NCI-H226 (cell line): ENCODE data around the gene ACTL10.

Source experiments
- DNase-seq: peaks from one replicate; pipeline ENCODE4 v3.0.0-alpha.2; 2015

ACTL10 gene

GRCh38 chr20:33664762-33665144, 2.0 kb upstream of the ACTL10 start:
- no peak for DNase-seq

GRCh38 chr20:33667245-33667675, 517 bp downstream of the ACTL10 start:
- DNase-seq: no peak

GRCh38 chr20:33667676-33668465, 1.1 kb downstream of the ACTL10 start:
- DNase-seq: no peak

- no peak for DNase-seq
These were observed 1.9 kb downstream of the ACTL10 start for GRCh38 chr20:33668466-33669155.

- no peak for DNase-seq
These were observed 2.5 kb downstream of the ACTL10 start for GRCh38 chr20:33669224-33669623.

GRCh38 chr20:33669873-33670640, 3.3 kb downstream of the ACTL10 start:
- no peak for DNase-seq

GRCh38 chr20:33670715-33671499, 4.2 kb downstream of the ACTL10 start:
- no peak for DNase-seq

GRCh38 chr20:33671573-33672288, 5.0 kb downstream of the ACTL10 start:
- no peak for DNase-seq

GRCh38 chr20:33672426-33673113, 5.8 kb downstream of the ACTL10 start:
- no peak for DNase-seq

- DNase-seq: no peak
These were observed 6.3 kb downstream of the ACTL10 start for GRCh38 chr20:33673114-33673409.

- DNase-seq: no peak
These were observed 6.9 kb downstream of the ACTL10 start for GRCh38 chr20:33673410-33674293.

- peak; percentile 45 for DNase-seq
These were observed 7.8 kb downstream of the ACTL10 start, which contains the start of gene NECAB3 for GRCh38 chr20:33674294-33675135. Gene NECAB3 (minus strand): TSS chr20:33674428. CDS start chr20:33674352, 76 bp downstream.

- DNase-seq: no peak
These were observed 8.6 kb downstream of the ACTL10 start for GRCh38 chr20:33675136-33675959.

- DNase-seq: no peak
These were observed 9.4 kb downstream of the ACTL10 start for GRCh38 chr20:33676121-33676520.

- DNase-seq: no peak
These were observed 10.2 kb downstream of the ACTL10 start for GRCh38 chr20:33676652-33677645.

GRCh38 chr20:33677991-33678702, 11.4 kb downstream of the ACTL10 start:
- DNase-seq: no peak
